Measurements from ENCODE around the gene FEZF1. TPM values are rescaled to one million over a fixed set of nuclear protein-coding genes. Genes with fewer than 3 reads are reported as not detected.

FEZF1 gene
- total and polyA plus RNA-seq, 8 donors: not detected

- H3K27ac ChIP-seq: no peak overlapping the region
- intact Hi-C loops (cut with DNase I; ENCODE audit: low total_unique reads): no loop called here
- peaks cover 0 to 14% (median 6%) of the 10 kb centered on the region in 4 donors for H3K9me3 ChIP-seq
- no peaks in the 10 kb centered on the region for H3K36me3 ChIP-seq
- DNase-seq: no peak
- peaks cover 16 to 51% (median 36%) of the 10 kb centered on the region in 4 donors for H3K4me1 ChIP-seq
- TF ChIP-seq CTCF (IDR thresholded peaks at IDR 0.05): no peak
- WGBS, 5 donors: 18 to 23% (median 21%) methylated on average over 11 of the region's 11 CpGs
- peaks cover 42 to 90% (median 75%) of the 10 kb centered on the region in 3 donors for H3K27me3 ChIP-seq
- H3K4me3 ChIP-seq: no peak overlapping the region
Observed at GRCh38 chr7:122300956-122301833, 3.4 kb downstream of the FEZF1 start.

GRCh38 chr7:122300211-122300932 is 4.2 kb downstream of the FEZF1 start:
- peak overlapping the region in 1 of 4 donors; percentile 0 for H3K4me3 ChIP-seq
- peaks cover 7 to 43% (median 27%) of the 10 kb centered on the region in 4 donors for H3K4me1 ChIP-seq
- peaks cover 0 to 14% (median 6%) of the 10 kb centered on the region in 4 donors for H3K9me3 ChIP-seq
- 7 to 21% (median 10%) methylated on average over 32 to 43 of the region's 43 CpGs for WGBS, 5 donors
- intact Hi-C loops (cut with DNase I; ENCODE audit: low total_unique reads): no loop called here
- peaks cover 34 to 85% (median 66%) of the 10 kb centered on the region in 3 donors for H3K27me3 ChIP-seq
- no peak overlapping the region for H3K27ac ChIP-seq
- peak in 1 of 2 donors; percentile 34 for DNase-seq
- no peaks in the 10 kb centered on the region for H3K36me3 ChIP-seq
- TF ChIP-seq EP300 (IDR thresholded peaks at IDR 0.05): no peak
- no peak for TF ChIP-seq POLR2A (IDR thresholded peaks at IDR 0.05)
- no peak for TF ChIP-seq POLR2AphosphoS5 (IDR thresholded peaks at IDR 0.05)
- no peak for TF ChIP-seq CTCF (IDR thresholded peaks at IDR 0.05)

- Histone ChIP-seq H3K27me3 (peaks cover 33 to 81% (median 60%) of the 10 kb centered on the region in 3 donors), H3K27ac (no peak overlapping the region), H3K4me1 (peaks cover under 1 to 36% (median 21%) of the 10 kb centered on the region in 4 donors), H3K9me3 (peaks cover 0 to 14% (median 6%) of the 10 kb centered on the region in 4 donors), H3K36me3 (no peaks in the 10 kb centered on the region), H3K4me3 (peak overlapping the region in 1 of 4 donors; percentile 0)
- intact Hi-C loops (cut with DNase I; ENCODE audit: low total_unique reads): no loop called here
- DNase-seq: peak in 1 of 2 donors; percentile 25
- TF ChIP-seq CTCF (IDR thresholded peaks at IDR 0.05): no peak
- TF ChIP-seq POLR2A (IDR thresholded peaks at IDR 0.05): no peak
- no peak for TF ChIP-seq POLR2AphosphoS5 (IDR thresholded peaks at IDR 0.05)
- TF ChIP-seq EP300 (IDR thresholded peaks at IDR 0.05): no peak
- WGBS, 5 donors: 8 to 16% (median 13%) methylated on average over 29 to 32 of the region's 32 CpGs
Observed at GRCh38 chr7:122299624-122300210, 4.8 kb downstream of the FEZF1 start.

- H3K27me3 ChIP-seq: peaks cover 25 to 70% (median 49%) of the 10 kb centered on the region in 3 donors
- WGBS, 5 donors: 33 to 55% (median 47%) methylated on average over 2 of the region's 2 CpGs
- no peak overlapping the region for H3K4me3 ChIP-seq
- intact Hi-C loops (cut with DNase I; ENCODE audit: low total_unique reads): no loop called here
- TF ChIP-seq EP300 (IDR thresholded peaks at IDR 0.05) (no peak), CTCF (IDR thresholded peaks at IDR 0.05) (no peak), POLR2AphosphoS5 (IDR thresholded peaks at IDR 0.05) (no peak), POLR2A (IDR thresholded peaks at IDR 0.05) (no peak)
- H3K27ac ChIP-seq: no peak overlapping the region
- peaks cover 0 to 26% (median 11%) of the 10 kb centered on the region in 4 donors for H3K4me1 ChIP-seq
- no peak for DNase-seq
- no peaks in the 10 kb centered on the region for H3K36me3 ChIP-seq
- H3K9me3 ChIP-seq: peaks cover 0 to 11% (median 5%) of the 10 kb centered on the region in 4 donors
Observed at GRCh38 chr7:122298618-122299017, 5.9 kb downstream of the FEZF1 start.

Measured in stomach (tissue), 9 donors.